Naive B cell (primary cell): ENCODE results near the gene PTPRT. TPM values are rescaled to one million over a fixed set of nuclear protein-coding genes. Genes with fewer than 3 reads are reported as not detected.
"Not testable (repeated sequence)": the region's sequence is repeated elsewhere in the genome, so short reads cannot be mapped to it uniquely, and the experiment has no call there.

Source experiments
- ATAC-seq, 2 donors: fragments of 150-1000 bp; cut with Tn5 transposase; 2 replicates each; pipeline ENCODE4 v1.10.0; 2021; ENCODE audit warnings: low read depth in 2 of 2, mild to moderate bottlenecking in 2 of 2, moderate library complexity in 2 of 2
- DNase-seq: peaks from one replicate; pipeline ENCODE4 v3.0.0; 2022
- H3K27ac Mint-ChIP-seq, 6 donors: one replicate each; pipeline ENCODE4 v1.8.0; 2020 to 2022; ENCODE audit warnings: mild to moderate bottlenecking in 6 of 6, mixed read lengths in 6 of 6, moderate library complexity in 5 of 6, inconsistent platforms in 2 of 6
- H3K27me3 Mint-ChIP-seq, 3 donors: one replicate each; pipeline ENCODE4 v1.8.0; 2021 to 2022; ENCODE audit warnings: mixed read lengths in 3 of 3, mild to moderate bottlenecking in 1 of 3
- H3K36me3 Mint-ChIP-seq, 2 donors: one replicate each; pipeline ENCODE4 v1.8.0; 2020 to 2022; ENCODE audit warnings: mixed read lengths in 2 of 2, inconsistent platforms in 1 of 2, mild to moderate bottlenecking in 1 of 2
- H3K4me1 Mint-ChIP-seq, 3 donors: one replicate each; pipeline ENCODE4 v1.8.0; 2020 to 2022; ENCODE audit warnings: mixed read lengths in 3 of 3, inconsistent platforms in 1 of 3, mild to moderate bottlenecking in 1 of 3, moderate library complexity in 1 of 3
- H3K4me3 Mint-ChIP-seq, 8 donors: one replicate each; pipeline ENCODE4 v1.8.0; 2020 to 2022; ENCODE audit warnings: mild to moderate bottlenecking in 8 of 8, mixed read lengths in 8 of 8, moderate library complexity in 8 of 8, inconsistent platforms in 2 of 8
- H3K9me3 Mint-ChIP-seq, 7 donors: one replicate each; pipeline ENCODE4 v1.8.0; 2020 to 2022; ENCODE audit warnings: mixed read lengths in 7 of 7, mild to moderate bottlenecking in 5 of 7, inconsistent platforms in 2 of 7, moderate library complexity in 1 of 7
- polyA plus RNA-seq, 6 donors: library from polyadenylated mRNA; unstranded; fragments of 300-500 nt; fragmentation: Illumina TruSeq; gene quantifications; one replicate each; pipeline ENCODE4 v1.2.3, GENCODE V29; 2021; ENCODE audit warnings: low read depth in 6 of 6

PTPRT gene
- polyA plus RNA-seq, 6 donors from 2014 or later: not detected

DNA sequence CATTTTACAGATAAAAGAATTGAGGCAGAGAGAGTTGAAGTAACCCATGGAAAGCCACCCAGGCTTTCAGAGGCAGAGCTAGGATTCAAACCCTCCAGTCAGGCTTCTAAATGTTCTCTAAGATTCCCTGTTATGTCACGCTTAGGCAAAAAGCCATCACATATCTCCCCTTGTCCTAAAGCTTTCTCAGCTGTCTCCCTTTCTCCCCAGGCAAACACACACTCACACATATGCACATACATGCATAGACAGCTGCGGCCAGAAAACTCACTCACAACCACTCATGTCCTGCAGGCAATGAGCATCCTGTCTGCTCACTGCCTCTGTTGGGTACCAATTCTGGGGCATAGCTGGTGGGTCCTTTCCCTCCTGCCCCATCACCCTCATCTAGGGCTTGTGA lies 975.6 kb downstream of the PTPRT start:
- Mint-ChIP-seq H3K36me3 (peaks cover 0 to 5% of the 10 kb centered on the region in 2 donors), H3K4me3 (no peak overlapping the region), H3K27me3 (no peaks in the 10 kb centered on the region), H3K4me1 (no peaks in the 10 kb centered on the region), H3K9me3 (peaks cover 0 to 12% (median 4%) of the 10 kb centered on the region in 7 donors), H3K27ac (no peak overlapping the region)
- DNase-seq (no peak), ATAC-seq (no peak)

DNA sequence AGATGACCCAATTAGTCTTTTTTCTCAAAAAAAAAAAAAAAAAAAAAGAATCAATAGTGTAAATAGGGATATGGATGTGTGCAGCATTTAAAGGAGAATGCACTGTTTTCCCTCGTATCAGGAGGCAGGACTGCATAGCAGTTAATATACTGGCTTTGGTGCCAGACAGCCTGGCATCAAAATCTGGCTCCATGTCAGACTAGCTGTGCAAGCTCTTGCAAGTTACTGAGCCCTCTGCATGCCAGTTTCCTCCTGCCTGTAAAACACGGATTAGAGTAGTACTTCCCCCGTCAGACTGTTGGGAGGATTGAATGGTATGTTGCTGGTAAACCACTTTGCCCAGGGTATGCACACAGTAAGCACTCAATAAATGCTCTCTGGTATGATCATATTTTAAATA lies 977.3 kb downstream of the PTPRT start:
- H3K27me3 Mint-ChIP-seq: no peaks in the 10 kb centered on the region
- no peaks in the 10 kb centered on the region for H3K4me1 Mint-ChIP-seq
- H3K9me3 Mint-ChIP-seq: peaks cover 0 to 14% (median 2%) of the 10 kb centered on the region in 7 donors
- H3K27ac Mint-ChIP-seq: no peak overlapping the region
- no peak overlapping the region for H3K4me3 Mint-ChIP-seq
- ATAC-seq: no peak
- DNase-seq: no peak
- H3K36me3 Mint-ChIP-seq: peaks cover 0 to 5% of the 10 kb centered on the region in 2 donors

- not testable (repeated sequence) for H3K4me1 Mint-ChIP-seq, H3K4me3 Mint-ChIP-seq, DNase-seq, H3K36me3 Mint-ChIP-seq, H3K27me3 Mint-ChIP-seq, H3K9me3 Mint-ChIP-seq, H3K27ac Mint-ChIP-seq, ATAC-seq
Observed at GRCh38 chr20:42206557-42206956, 983.1 kb downstream of the PTPRT start.

DNA sequence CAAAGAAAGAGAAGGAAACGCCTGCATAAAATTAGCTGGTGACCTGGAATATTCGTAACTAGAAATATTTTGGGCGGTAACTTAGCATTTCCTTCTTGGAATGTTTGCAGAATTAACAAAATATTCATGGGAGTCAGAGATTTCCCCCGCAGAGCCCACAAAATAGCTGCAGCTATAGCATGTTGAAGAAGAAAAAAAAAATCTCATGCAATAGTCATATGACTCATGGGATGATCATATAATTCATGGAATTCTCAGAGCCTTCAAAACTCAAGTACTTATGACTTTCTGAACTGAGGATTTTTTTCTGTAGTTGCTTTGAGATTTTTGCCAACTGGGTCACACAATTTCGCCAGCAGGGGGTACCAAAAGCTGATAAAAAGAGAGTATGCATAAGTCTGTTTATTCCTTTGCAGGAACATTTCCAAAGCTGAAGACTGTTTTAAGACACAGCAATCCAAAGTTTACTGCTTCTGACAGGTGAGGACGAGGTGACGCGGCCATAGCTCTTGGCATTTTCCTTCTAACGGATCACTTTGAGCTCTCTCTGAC lies 985.5 kb downstream of the PTPRT start:
- no peak for ATAC-seq
- Mint-ChIP-seq H3K27ac (no peak overlapping the region), H3K4me1 (no peaks in the 10 kb centered on the region)

GRCh38 chr20:42197599-42197998 lies 992.1 kb downstream of the PTPRT start:
- H3K27ac Mint-ChIP-seq: no peak overlapping the region
- no peak for ATAC-seq
- H3K36me3 Mint-ChIP-seq: no peaks in the 10 kb centered on the region
- H3K27me3 Mint-ChIP-seq: peaks cover 0 to 5% (median 0%) of the 10 kb centered on the region in 3 donors
- no peaks in the 10 kb centered on the region for H3K4me1 Mint-ChIP-seq
- H3K9me3 Mint-ChIP-seq: peaks cover 0 to 4% (median 0%) of the 10 kb centered on the region in 7 donors
- DNase-seq: no peak
- no peak overlapping the region for H3K4me3 Mint-ChIP-seq

More for the DNA sequence above, 985.5 kb downstream of the PTPRT start:
- no peaks in the 10 kb centered on the region for H3K27me3 Mint-ChIP-seq
- no peaks in the 10 kb centered on the region for H3K36me3 Mint-ChIP-seq
- H3K4me3 Mint-ChIP-seq: no peak overlapping the region
- no peak for DNase-seq
- peaks cover 0 to 8% (median 0%) of the 10 kb centered on the region in 7 donors for H3K9me3 Mint-ChIP-seq

DNA sequence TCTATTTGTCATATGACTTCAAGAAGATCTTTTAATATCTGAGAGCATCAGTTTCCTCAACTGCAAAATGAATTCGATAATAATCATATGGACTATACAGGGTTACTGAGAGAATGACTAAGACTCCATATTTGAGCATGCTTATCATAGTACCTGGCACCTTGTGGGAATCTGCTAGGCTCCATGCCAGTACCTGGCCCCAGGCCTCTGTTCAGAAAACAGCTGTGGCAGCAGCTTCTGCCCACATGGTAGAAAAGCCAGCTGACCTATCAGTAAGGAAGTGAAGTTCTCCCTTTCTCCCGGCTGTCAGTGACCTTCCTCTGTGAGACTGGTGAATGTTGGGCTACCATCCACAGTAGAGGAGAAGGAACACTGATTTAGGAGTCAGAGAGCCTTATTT lies 996.6 kb downstream of the PTPRT start:
- Mint-ChIP-seq H3K27ac (no peak overlapping the region), H3K36me3 (no peaks in the 10 kb centered on the region), H3K9me3 (peaks cover 0 to 5% (median 0%) of the 10 kb centered on the region in 7 donors), H3K27me3 (peaks cover 0 to 11% (median 0%) of the 10 kb centered on the region in 3 donors), H3K4me3 (no peak overlapping the region), H3K4me1 (no peaks in the 10 kb centered on the region)
- no peak for ATAC-seq
- no peak for DNase-seq

- Mint-ChIP-seq H3K27me3 (peaks cover 0 to 7% (median 0%) of the 10 kb centered on the region in 3 donors), H3K27ac (no peak overlapping the region), H3K9me3 (peaks cover 0 to 5% (median 0%) of the 10 kb centered on the region in 7 donors), H3K4me1 (no peaks in the 10 kb centered on the region), H3K4me3 (no peak overlapping the region), H3K36me3 (no peaks in the 10 kb centered on the region)
- no peak for DNase-seq
- no peak for ATAC-seq
Observed at GRCh38 chr20:42192321-42192720, 997.4 kb downstream of the PTPRT start.

DNA sequence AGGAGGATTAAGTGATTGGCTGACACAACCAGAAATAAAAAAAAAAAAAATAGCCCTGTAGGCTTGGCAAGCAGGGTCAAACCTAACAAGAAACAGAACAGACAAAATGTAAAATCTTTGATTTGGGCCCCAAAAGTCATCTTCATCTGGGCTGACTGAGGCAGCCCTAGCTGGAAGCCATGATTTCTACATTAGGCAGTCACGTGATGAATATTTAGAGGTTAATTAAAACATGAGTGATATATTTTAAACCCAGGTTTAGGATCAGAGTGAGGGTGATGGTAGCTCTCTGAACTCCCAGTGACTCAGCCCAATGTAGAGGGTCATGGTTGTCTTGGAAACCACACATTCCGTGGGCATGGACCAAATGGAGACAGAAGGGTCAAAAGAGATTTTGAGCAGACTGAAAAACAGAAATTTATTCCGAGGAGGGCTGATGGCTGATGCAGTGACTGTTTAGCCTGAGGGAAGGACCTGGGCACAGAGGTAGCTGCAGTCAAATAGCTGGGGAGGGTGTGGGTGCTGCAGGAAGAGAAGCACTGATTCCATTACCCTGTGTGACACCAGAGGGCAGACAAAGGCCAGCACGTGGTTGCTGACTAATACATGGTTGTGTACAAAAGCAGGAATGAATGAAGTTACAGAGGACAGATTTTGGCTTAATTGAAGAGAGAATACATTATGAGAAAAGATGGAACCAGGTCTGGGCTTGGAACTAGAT lies 998.4 kb downstream of the PTPRT start:
- DNase-seq (no peak), ATAC-seq (no peak)
- peaks cover 0 to 6% (median 0%) of the 10 kb centered on the region in 3 donors for H3K27me3 Mint-ChIP-seq
- H3K9me3 Mint-ChIP-seq: peaks cover 0 to 8% (median 0%) of the 10 kb centered on the region in 7 donors
- no peak overlapping the region for H3K27ac Mint-ChIP-seq
- no peaks in the 10 kb centered on the region for H3K4me1 Mint-ChIP-seq
- H3K36me3 Mint-ChIP-seq: no peaks in the 10 kb centered on the region
- H3K4me3 Mint-ChIP-seq: no peak overlapping the region

DNA sequence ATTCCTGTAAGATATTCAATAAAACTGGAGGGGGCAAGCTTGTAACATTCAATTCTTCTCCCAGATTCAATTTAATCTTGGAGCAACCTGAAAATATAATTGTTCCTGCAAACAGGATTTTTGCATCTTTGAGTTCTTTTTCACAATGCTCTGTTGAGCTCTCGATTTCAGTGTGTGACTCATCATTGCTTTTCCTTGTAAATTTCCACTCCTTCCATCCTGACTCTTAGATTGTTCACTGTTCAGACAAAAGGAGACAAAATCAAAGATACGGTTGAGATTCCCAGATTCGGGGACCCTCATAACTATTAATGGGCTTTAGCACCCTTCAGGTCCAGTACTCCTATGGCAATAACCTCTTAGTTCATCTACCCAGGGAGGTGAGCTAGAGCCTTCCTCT lies 999.6 kb downstream of the PTPRT start:
- H3K27me3 Mint-ChIP-seq: peaks cover 0 to 6% (median 0%) of the 10 kb centered on the region in 3 donors
- DNase-seq (no peak), ATAC-seq (no peak)
- H3K4me3 Mint-ChIP-seq: no peak overlapping the region
- H3K27ac Mint-ChIP-seq: no peak overlapping the region
- peaks cover 0 to 10% (median 2%) of the 10 kb centered on the region in 7 donors for H3K9me3 Mint-ChIP-seq
- H3K4me1 Mint-ChIP-seq: no peaks in the 10 kb centered on the region
- H3K36me3 Mint-ChIP-seq: no peaks in the 10 kb centered on the region

GRCh38 chr20:42186337-42186736 lies 1003.4 kb downstream of the PTPRT start:
- peaks cover 0 to 10% (median 5%) of the 10 kb centered on the region in 7 donors for H3K9me3 Mint-ChIP-seq
- ATAC-seq: no peak
- H3K36me3 Mint-ChIP-seq: no peaks in the 10 kb centered on the region
- H3K27ac Mint-ChIP-seq: no peak overlapping the region
- H3K4me3 Mint-ChIP-seq: no peak overlapping the region
- peaks cover 0 to 6% (median 0%) of the 10 kb centered on the region in 3 donors for H3K27me3 Mint-ChIP-seq
- no peak for DNase-seq
- H3K4me1 Mint-ChIP-seq: no peaks in the 10 kb centered on the region

- Mint-ChIP-seq H3K36me3 (no peaks in the 10 kb centered on the region), H3K9me3 (peaks cover 0 to 10% (median 7%) of the 10 kb centered on the region in 7 donors), H3K27ac (no peak overlapping the region), H3K4me1 (no peaks in the 10 kb centered on the region), H3K4me3 (no peak overlapping the region), H3K27me3 (no peaks in the 10 kb centered on the region)
- ATAC-seq: no peak
- no peak for DNase-seq
Observed at GRCh38 chr20:42183147-42183546, 1006.6 kb downstream of the PTPRT start.

- Mint-ChIP-seq H3K27ac (no peak overlapping the region), H3K4me3 (no peak overlapping the region), H3K27me3 (no peaks in the 10 kb centered on the region), H3K4me1 (no peaks in the 10 kb centered on the region), H3K9me3 (peaks cover 0 to 10% (median 5%) of the 10 kb centered on the region in 7 donors), H3K36me3 (no peaks in the 10 kb centered on the region)
- ATAC-seq: no peak
- no peak for DNase-seq
Observed at GRCh38 chr20:42181064-42181463, 1008.6 kb downstream of the PTPRT start.

DNA sequence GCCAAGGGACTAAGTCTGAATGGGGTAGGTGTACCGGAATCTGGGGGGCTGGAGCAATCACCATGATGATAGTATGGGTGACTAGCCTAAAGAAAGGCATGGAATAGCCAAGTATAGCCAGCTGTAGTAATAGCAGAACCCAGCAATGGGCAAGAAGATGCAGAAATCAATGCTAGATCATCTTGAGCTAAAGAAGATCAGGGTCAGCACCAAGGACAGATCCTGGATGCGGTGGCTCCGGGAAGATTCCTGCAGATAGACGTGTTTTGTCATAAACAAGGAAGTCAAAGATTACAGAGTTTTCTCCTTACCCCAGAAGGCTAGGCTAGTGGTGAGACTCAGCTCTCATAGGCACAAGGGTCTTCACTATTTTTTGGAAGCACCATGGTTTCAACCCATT lies 1009.9 kb downstream of the PTPRT start:
- peaks cover 0 to 10% (median 6%) of the 10 kb centered on the region in 7 donors for H3K9me3 Mint-ChIP-seq
- H3K4me1 Mint-ChIP-seq: no peaks in the 10 kb centered on the region
- ATAC-seq (no peak), DNase-seq (no peak)
- H3K36me3 Mint-ChIP-seq: no peaks in the 10 kb centered on the region
- H3K27me3 Mint-ChIP-seq: peaks cover 0 to 6% (median 0%) of the 10 kb centered on the region in 3 donors
- no peak overlapping the region for H3K4me3 Mint-ChIP-seq
- no peak overlapping the region for H3K27ac Mint-ChIP-seq

GRCh38 chr20:42173440-42173839 lies 1016.3 kb downstream of the PTPRT start:
- Mint-ChIP-seq H3K27me3 (peaks cover 0 to 6% (median 0%) of the 10 kb centered on the region in 3 donors), H3K4me3 (no peak overlapping the region), H3K36me3 (no peaks in the 10 kb centered on the region), H3K4me1 (no peaks in the 10 kb centered on the region), H3K9me3 (peaks cover 0 to 5% (median 3%) of the 10 kb centered on the region in 7 donors), H3K27ac (no peak overlapping the region)
- DNase-seq (no peak), ATAC-seq (no peak)
